Spleen (tissue), 7 donors: Measurements from ENCODE around the gene ANKRD44.
A peak's percentile ranks its signal among the peaks of the same experiment; 100 is the strongest.

Source experiments
- CTCF ChIP-seq, 11 experiments: fragments of 200-600 bp in 7 of 11; fragments of 450-650 bp in 4 of 11; sonication (generic) in 4 of 11; IDR thresholded peaks in 8 of 11; conservative IDR thresholded peaks in 3 of 11; 1 replicate in 7 of 11; 2 replicates in 4 of 11; pipeline versions ENCODE4 v1.4.0 to v1.8.0; 2016 to 2021; ENCODE audit warnings: antibody characterized with exemption in 11 of 11, inconsistent platforms in 4 of 11, mild to moderate bottlenecking in 1 of 11
- POLR2AphosphoS5 ChIP-seq, 3 donors: sonication (generic); formaldehyde crosslinking; IDR thresholded peaks; one replicate each; pipeline ENCODE4 v1.5.1; 2017; ENCODE audit warnings: antibody characterized with exemption in 3 of 3
- donor health status: DM: no; HTN: no; CAD: no; lungs with moderate emphysema.
- donor health status: DM: no; HTN: no; CAD: no.
- donor health status: DM: no; HTN: no; CAD: no.

DNA sequence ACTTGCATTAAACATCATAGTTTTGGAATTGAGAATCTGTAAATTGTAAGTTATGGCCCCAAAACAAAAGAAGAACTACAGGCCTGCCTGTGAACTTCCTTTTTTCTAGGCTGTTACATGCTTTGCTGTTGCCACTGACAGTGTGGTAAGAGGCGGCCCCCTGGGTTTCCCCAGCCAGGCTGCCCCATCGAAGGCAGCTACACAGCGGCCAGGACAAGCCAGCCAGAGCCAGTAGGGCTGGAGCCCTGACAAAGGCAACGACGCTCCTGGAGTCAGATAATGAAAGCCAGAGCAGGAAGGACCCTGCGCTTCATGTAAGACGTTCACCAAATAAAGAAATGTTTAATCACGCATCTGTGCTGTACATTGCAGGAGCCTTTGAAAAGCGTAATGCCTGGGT, 55.0 kb downstream of the ANKRD44 start:
- peak in 3 of 11 experiments; percentile 10 to 22 (median 19) for TF ChIP-seq CTCF (IDR thresholded peaks at IDR 0.05 in 8 of 11, conservative IDR thresholded peaks at IDR 0.05 in 3 of 11)
- TF ChIP-seq POLR2AphosphoS5 (IDR thresholded peaks at IDR 0.05), result peak; percentile 85 to 91 (median 88)
